GM12872 (cell line): Measurements from ENCODE around the gene WDR82.

ENCODE experiments used
- TF ChIP-seq, protein P1 (sequence below): IDR thresholded peaks from 3 replicates; pipeline ENCODE4 v1.5.1; 2011; ENCODE audit warnings: low read depth, mild to moderate bottlenecking, low read length, moderate library complexity; ENCODE audit not compliant: insufficient read depth

The WDR82 gene

GRCh38 chr3:52314489-52314888 lies 36.0 kb upstream of the WDR82 start:
- TF ChIP-seq, protein P1, sequence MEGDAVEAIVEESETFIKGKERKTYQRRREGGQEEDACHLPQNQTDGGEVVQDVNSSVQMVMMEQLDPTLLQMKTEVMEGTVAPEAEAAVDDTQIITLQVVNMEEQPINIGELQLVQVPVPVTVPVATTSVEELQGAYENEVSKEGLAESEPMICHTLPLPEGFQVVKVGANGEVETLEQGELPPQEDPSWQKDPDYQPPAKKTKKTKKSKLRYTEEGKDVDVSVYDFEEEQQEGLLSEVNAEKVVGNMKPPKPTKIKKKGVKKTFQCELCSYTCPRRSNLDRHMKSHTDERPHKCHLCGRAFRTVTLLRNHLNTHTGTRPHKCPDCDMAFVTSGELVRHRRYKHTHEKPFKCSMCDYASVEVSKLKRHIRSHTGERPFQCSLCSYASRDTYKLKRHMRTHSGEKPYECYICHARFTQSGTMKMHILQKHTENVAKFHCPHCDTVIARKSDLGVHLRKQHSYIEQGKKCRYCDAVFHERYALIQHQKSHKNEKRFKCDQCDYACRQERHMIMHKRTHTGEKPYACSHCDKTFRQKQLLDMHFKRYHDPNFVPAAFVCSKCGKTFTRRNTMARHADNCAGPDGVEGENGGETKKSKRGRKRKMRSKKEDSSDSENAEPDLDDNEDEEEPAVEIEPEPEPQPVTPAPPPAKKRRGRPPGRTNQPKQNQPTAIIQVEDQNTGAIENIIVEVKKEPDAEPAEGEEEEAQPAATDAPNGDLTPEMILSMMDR, result no peak

DNA sequence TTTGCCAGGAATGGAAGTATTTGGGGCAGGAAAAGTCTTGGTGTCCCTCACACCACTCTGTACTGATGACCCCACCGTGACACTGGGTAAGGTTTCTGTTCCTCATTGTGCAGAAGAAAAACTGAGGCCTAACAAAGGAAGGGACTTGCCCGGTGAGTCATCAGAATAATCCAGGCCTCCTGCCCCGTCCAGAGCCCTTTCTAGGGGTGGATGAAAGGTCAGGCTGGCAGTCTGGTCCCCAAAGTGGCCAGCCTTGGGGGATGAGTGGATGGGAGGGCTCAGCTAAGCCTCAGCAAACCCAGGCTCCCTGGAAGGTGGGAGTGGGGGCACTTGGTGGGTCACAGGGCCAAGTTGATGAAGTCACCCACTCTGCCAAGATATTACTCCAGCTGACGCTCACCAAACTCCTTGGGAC lies 35.3 kb upstream of the WDR82 start:
- TF ChIP-seq, protein P1, result no peak

GRCh38 chr3:52313188-52313773 lies 34.8 kb upstream of the WDR82 start:
- TF ChIP-seq, protein P1, result no peak

- TF ChIP-seq, protein P1, result no peak
These were observed 33.2 kb upstream of the WDR82 start for GRCh38 chr3:52311576-52312119.

- TF ChIP-seq, protein P1, result no peak
These were observed 32.6 kb upstream of the WDR82 start for GRCh38 chr3:52310861-52311575.

DNA sequence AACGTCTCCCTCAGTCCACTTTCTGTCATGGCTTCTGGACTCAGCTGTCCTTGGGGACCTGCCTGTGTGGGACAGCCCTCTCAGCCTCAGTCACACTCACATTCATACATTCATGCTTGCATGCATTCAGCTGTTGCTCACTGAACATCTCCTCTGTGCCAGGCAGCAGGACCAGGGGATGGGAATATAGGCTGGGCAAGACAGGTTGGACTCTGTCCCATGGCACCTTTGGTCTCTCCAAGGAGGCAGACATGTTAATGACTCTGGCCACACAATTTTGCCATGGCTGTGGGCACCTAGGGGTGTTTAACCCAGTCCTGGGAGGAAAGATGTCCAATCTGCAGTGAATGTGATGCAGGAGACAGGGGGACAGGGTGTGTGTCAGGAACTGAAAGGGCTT lies 29.9 kb upstream of the WDR82 start:
- TF ChIP-seq, protein P1, result no peak

DNA sequence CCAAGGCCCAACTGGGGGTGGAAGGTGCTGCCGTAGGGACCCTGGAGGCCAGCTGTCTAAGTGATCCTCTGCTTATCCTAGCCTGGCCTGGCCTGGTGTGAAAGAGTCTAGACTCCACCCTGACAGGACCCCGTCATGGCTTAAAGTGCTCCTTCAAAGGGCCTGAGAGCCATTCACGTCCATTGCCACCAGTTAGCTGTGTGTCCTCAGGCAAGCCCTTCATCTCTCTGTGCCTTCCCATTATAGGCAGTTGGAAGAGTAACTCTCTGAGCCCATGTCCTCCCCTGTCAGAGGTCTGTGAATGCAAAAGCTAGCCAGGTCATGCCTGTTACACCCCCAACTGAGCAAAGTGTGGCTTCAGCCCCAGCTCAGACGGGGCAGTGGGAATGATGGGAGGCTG lies 28.5 kb upstream of the WDR82 start:
- TF ChIP-seq, protein P1, result no peak
